NK-92 treated with Interleukin-12 subunit alpha and Interleukin-12 subunit beta, amount 100 ng/mL, for 24 hours (cell line): ENCODE results near the gene MEI4.
"Not testable (repeated sequence)": the region's sequence is repeated elsewhere in the genome, so short reads cannot be mapped to it uniquely, and the experiment has no call there.

Experiments used
- DNase-seq: peaks from one replicate; lab custom pipeline; 2025; lab: John Stamatoyannopoulos, UW

The MEI4 gene

GRCh38 chr6:77815531-77815930 is 162.7 kb downstream of the MEI4 start:
- no peak for DNase-seq

- no peak for DNase-seq
Measured at GRCh38 chr6:77816766-77817270, 164.0 kb downstream of the MEI4 start.

DNA sequence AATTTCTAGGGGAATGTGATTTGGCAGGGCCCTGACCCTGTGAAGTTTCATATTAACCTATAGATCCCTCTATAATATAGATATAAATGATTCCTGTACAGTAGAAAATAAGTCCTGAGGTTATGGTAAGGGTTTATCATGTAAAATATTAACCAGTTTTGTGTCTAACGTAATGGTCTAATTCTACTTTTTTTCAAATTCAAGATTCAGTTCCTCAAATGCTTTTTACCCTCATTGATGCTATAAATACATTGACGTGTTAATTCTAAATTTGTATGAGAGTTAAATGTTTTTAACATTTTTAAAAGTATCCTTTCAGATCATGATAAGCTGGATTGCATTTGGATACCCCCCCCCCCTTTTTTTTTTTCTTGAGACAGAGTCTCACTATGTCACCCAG is 169.4 kb downstream of the MEI4 start:
- no peak for DNase-seq

- DNase-seq: no peak
Measured at GRCh38 chr6:77825204-77825603, 172.4 kb downstream of the MEI4 start.

DNA sequence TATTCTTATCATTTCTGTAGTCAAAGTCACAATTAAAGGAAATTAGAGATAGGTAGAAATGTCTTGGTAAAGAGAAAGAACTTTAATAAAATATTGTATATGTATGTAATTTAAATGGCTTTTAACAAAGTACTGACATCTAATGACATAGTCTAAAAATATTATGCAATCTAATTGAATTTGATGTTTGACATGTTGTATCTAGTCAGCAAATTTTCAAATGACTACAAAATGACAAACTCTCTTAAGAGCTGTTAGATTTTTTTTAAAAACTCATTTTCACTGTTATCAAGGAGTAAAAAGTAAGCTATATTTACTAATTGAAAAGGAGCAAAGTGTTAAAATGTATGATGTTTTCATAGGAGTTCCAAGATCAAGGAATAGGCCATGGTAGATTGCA is 176.9 kb downstream of the MEI4 start:
- DNase-seq: no peak

- DNase-seq: not testable (repeated sequence)
Measured at GRCh38 chr6:77833749-77834148, 180.9 kb downstream of the MEI4 start.

DNA sequence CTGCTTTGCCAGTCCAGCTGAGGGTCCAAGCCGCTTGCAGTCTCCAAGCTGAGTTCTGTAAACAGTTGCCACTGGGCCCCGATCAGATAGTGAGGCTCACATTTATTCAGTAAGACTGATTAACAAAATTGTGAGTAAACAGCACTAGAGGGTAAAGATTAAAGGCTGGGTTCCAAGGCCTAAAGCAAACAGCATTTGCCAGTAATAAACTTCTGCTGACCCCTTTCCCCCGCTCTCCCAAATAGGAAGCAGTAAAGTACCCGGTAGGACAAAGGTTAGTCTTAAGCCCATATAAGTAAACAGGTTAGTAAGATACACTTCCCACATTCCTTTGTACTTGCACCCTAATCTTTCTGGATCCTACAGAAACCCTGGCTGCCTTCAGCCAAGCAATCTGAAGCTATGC is 181.8 kb downstream of the MEI4 start:
- DNase-seq: no peak

DNA sequence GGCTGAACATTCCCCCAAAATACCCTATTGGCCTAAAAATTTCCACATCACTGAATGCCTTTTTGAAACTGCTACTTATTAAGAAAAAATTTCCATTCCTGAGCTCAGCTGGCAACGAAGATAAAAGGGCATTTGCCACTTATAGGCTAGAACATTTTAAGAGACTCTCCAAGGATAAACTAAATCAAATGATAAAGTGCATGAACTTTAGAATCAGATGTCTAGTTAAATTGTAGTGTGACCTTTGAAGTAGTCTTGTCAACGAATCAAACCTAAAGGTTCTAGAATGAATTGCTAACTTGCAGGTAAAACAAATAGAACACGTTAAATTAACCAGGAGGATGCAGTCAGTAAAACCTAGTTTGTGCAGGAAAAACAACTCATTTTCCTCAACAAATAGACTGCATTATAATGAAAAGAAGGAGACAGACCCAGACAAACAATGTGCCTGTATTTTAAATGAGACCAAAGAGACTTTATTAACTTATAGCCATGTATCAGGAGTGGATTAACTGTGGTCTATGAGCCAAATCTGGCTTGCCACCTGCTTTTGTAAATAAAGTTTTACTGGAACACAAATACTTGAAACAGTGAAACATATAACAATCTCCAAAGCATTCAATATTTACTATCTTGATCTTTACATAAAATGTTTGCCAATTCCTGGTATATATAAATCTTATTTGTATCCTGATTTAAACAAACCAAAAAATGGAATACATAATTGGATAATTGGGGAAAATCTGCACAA is 184.4 kb downstream of the MEI4 start:
- DNase-seq: no peak

DNA sequence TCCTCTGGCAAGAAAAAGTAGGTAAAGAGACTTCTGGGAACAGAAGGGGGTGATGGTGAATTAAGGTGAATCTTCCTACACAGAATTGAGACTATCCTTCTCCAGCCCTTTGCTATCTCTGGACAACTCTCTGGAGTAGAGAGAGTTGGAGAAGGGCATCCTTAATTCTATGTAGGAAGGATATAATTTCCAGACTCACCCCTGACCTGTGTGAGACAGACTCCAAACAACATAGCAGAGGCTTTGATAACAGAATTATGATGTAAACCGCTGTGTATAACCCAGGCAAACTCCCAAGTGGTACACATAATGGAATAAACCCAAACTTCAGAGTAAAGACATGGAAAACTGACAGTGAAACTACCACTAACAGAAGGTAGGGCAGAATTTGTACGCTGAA is 186.5 kb downstream of the MEI4 start:
- no peak for DNase-seq

DNA sequence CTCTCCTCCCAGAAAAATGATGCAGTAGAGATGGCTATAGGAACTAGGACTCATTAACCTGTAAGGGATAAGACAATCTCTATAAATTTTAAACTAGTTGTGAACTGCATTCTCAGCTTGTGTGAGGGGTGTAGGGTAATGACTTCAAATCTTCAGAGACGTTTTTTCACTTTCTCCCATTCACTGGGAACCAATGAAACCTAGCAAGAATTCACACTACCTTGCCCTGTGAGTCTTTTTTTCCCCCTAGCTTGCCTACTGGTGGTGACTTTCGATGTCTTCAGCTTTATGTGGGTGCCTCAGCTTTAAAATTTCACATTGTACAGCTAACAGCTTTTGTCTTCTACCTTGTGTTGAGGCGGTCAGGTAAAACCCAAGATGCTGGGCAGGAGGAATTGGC is 192.0 kb downstream of the MEI4 start:
- DNase-seq: no peak

GRCh38 chr6:77853401-77853800 is 200.6 kb downstream of the MEI4 start:
- no peak for DNase-seq

DNA sequence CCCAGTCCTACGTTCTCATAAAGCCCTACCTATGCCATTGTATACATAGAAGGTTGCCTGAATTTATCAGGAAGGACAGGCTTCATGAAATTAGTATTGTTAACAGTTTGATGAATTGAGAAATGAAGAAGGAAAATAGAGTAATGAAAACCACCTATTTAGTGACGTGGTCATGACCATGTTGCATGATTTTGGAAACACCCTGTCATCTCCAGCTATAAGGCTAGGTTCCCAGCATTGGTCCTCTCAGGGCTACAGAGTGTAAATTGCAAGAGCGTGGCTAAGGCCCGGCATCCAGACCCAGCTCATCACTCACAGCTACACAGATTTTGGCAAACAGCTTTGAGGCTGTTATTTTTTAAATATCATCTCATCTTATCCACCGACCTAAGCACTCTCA is 203.6 kb downstream of the MEI4 start:
- no peak for DNase-seq

DNA sequence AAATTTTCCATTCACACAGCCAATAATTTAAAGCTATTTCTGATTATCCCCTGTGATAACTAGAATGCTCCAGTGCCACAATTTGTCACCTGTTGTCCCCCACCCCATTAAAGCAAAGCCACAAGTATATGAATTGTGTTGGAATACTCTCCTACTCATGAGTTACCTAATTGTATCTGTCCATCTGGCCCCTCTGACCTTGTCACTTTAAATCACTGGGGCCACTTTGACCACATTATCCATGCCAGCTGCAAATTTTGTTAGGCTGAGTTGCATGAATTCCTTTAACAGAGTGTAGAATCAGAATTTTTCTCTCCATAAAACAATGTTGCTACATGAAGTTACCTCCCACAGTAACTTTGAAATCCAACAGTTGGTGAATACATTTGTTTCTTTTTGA is 204.6 kb downstream of the MEI4 start:
- DNase-seq: no peak

DNA sequence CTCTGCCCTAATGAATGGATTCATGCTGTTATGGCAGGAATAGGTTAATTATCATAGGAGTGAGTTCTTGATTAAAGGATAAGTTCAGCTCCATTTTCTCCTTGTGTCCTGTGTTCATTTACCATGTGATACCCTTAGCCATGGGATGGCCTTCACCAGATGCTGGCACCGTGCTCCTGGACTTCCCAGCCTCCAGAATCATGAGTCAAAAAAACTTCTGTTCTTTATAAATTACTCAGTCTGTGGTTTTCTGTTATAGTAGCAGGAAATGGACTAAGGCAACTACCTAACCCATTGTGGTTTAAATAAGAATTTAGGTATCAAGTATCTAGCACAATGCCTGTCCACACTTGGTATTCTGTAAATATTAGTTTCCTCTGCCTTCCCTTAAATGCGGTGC is 223.5 kb downstream of the MEI4 start:
- no peak for DNase-seq

GRCh38 chr6:77879527-77879926 is 226.7 kb downstream of the MEI4 start:
- DNase-seq: no peak

DNA sequence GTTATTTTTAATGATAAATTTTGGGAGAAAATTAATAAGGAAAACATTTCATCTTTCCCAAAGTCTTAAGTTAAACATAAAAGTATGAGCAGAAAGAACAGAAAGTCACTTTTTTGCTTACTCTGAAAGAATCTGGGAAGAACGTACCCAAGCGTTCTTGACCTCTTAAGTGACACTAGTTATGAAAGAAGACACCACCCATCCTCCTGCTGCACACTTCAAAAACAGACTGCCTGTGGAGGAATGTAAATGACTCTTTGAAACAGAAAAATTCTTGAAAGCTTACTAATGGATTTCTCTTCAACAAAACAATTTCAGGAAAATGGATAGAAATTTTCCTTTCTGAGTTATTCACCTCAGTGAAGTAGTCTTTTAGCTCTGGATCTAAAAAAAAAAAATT is 227.7 kb downstream of the MEI4 start:
- DNase-seq: no peak

DNA sequence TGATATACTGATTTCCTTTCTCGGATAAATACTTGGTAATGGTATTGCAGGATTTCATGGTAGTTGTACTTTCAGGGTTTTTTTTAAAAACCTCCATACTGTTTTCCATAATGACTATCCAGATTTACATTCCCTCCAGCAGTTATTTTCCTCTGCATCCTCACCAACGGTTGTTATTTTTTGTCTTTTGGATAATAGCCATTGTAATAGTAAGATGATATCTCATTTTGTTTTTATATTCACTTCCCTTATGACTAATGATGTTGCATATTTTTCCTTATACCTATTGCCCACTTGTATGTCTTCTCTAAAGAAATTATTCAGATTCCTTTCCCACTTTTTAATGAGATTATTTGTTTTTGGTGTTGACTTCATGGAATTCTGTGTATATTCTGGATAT is 231.0 kb downstream of the MEI4 start:
- no peak for DNase-seq

DNA sequence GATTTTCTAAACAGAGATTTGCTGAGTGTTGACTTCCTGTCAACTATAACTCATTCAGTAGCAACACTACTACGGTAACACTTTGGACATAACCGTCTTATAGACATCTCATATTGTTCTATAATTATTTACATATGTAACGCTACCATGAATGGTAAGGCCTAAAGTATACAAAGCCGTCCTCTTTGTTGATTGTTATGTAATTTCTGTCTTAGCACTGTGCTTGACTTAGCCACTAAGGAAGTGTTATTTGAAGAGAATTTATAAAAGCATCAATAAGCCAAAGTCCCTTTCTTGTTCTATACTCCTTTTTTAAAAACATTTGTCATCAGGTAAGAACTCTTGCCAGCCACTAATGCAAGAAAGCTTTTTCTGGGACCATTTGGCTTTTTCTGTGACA is 240.6 kb downstream of the MEI4 start:
- no peak for DNase-seq

- no peak for DNase-seq
Measured at GRCh38 chr6:77906070-77906469, 253.2 kb downstream of the MEI4 start.

DNA sequence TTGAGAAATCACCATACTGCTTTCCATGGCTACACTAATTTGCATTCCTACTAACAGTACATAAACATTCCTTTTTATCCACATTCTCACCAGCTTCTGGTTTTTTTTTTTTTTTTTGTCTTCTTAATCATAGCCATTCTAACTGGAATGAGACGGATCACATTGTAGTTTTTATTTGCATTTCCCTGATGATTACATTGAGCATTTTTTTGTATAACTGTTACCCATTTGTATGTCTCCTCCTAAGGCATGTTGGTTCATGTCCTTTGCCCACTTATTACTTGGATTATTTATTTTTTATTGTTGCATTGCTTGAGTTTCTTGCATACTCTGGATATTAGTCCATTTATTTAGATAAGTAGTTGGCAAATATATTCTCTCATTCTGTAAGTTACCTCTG is 258.0 kb downstream of the MEI4 start:
- DNase-seq: no peak

DNA sequence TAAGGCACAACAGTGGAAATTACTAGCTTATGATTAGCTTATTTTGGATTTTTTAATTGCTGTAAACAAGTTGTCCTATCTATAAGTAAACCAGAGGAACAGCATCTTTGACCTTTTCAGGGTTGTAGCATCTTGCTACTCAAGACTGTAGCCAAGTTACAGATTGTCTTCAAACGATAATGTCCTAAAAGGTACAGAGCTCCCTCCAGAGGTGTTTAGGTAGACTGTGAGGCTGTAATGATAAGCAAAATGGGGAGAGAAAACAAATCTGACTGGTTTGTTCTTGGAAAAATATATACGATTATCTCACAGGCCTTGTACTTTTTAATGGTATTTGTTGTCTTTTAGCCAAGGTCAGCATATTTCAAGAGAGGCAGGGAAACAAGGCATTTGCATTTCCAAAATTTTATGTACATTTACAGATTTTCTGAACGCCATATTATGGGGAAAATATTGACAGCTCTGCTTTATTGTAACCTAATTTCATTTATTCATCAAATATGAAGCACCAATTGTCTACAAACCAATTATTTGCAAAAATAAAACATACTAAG is 273.4 kb downstream of the MEI4 start:
- DNase-seq: no peak

GRCh38 chr6:77930382-77930781 is 277.5 kb downstream of the MEI4 start:
- DNase-seq: no peak

GRCh38 chr6:77930952-77931351 is 278.1 kb downstream of the MEI4 start:
- no peak for DNase-seq

GRCh38 chr6:77962070-77962469 is 309.2 kb downstream of the MEI4 start:
- DNase-seq: no peak
